Stomach (tissue), 9 donors: ENCODE measurements around the gene CD101. TPM values are rescaled to one million over a fixed set of nuclear protein-coding genes. Genes with fewer than 3 reads are reported as not detected.

Experiments used
- DNase-seq, 2 donors: peaks; one replicate each; pipeline versions ENCODE4 v3.0.0 to v3.0.0-alpha.2; 2013 to 2019
- H3K27ac ChIP-seq, 5 donors: fragments of 200-600 bp in 4 of 5; sonication (generic) in 4 of 5; one replicate each; pipeline ENCODE4 v1.5.1; 2013 to 2019; ENCODE audit warnings: mild to moderate bottlenecking in 1 of 5, moderate library complexity in 1 of 5
- H3K27me3 ChIP-seq, 3 donors: fragments of 200-600 bp; sonication (generic); one replicate each; pipeline ENCODE4 v1.5.1; 2017 to 2019; ENCODE audit warnings: mixed run types in 1 of 3
- H3K36me3 ChIP-seq, 4 donors: fragments of 200-600 bp; sonication (generic); 1 replicate in 3 of 4; 2 replicates in 1 of 4; pipeline ENCODE4 v1.5.1; 2016 to 2019
- H3K4me1 ChIP-seq, 4 donors: fragments of 200-600 bp; sonication (generic); one replicate each; pipeline ENCODE4 v1.5.1; 2016 to 2019
- H3K4me3 ChIP-seq, 4 donors: fragments of 200-600 bp; sonication (generic) in 3 of 4; one replicate each; pipeline ENCODE4 v1.5.1; 2016 to 2019; ENCODE audit warnings: mild to moderate bottlenecking in 1 of 4
- H3K9me3 ChIP-seq, 4 donors: fragments of 200-600 bp; sonication (generic); one replicate each; pipeline ENCODE4 v1.5.1; 2016 to 2019
- EP300 ChIP-seq: sonication (generic); formaldehyde crosslinking; IDR thresholded peaks from one replicate; pipeline ENCODE4 v1.6.1; 2017; ENCODE audit warnings: antibody characterized with exemption
- POLR2A ChIP-seq, 4 donors: fragments of 450-650 bp; IDR thresholded peaks; one replicate each; pipeline ENCODE4 v1.6.1; 2016; ENCODE audit warnings: antibody characterized with exemption in 4 of 4, control low read depth in 2 of 4, mild to moderate bottlenecking in 1 of 4, moderate library complexity in 1 of 4
- POLR2AphosphoS5 ChIP-seq, 3 donors: sonication (generic); formaldehyde crosslinking; IDR thresholded peaks; one replicate each; pipeline ENCODE4 v1.6.1; 2016; ENCODE audit warnings: antibody characterized with exemption in 3 of 3
- WGBS, 5 donors: extraction: QIAGEN DNeasy Blood & Tissue Kit in 3 of 5; methylation state at CpG; one replicate each; pipeline versions ENCODE4 v1.1.5 to v1.1.7; 2013 to 2018; 5-methylcytosine and 5-hydroxymethylcytosine counted together
- intact Hi-C: fragments of 100-400 bp; cut with DNase I; formaldehyde crosslinking; loops from one replicate; pipeline ENCODE4 v1.15.1; 2023; ENCODE audit warnings: low total_unique reads
- polyA plus RNA-seq, 3 donors: library from polyadenylated mRNA; stranded (reverse); fragments of 200-250 nt; gene quantifications; one replicate each; pipeline ENCODE4 v1.2.3, GENCODE V29; 2013
- total RNA-seq, 5 donors: library from RNA; depleted of rRNA; stranded (reverse); fragments of >200 nt; gene quantifications; one replicate each; pipeline versions ENCODE4 v1.1.0 to v1.2.3, GENCODE V29; 2014 to 2016
- TF ChIP-seq, protein P1 (sequence below), 7 experiments: fragments of 450-650 bp in 4 of 7; fragments of 200-600 bp in 3 of 7; sonication (generic) in 3 of 7; IDR thresholded peaks; one replicate each; pipeline ENCODE4 v1.5.1; 2016 to 2019; ENCODE audit warnings: antibody characterized with exemption in 7 of 7, control low read depth in 2 of 7, mild to moderate bottlenecking in 1 of 7
- donor health status: healthy with polysubstance abuse.
- donor health status: Bipolar disorder and iron deficiency.
- donor health status: healthy.

The CD101 gene
- total and polyA plus RNA-seq, 8 donors, result 0.45 to 8.8 (median 1.8) TPM; not detected in 2

GRCh38 chr1:116957646-116958045 is 43.9 kb upstream of the CD101 start:
- TF ChIP-seq EP300, result no peak
- TF ChIP-seq POLR2AphosphoS5 (IDR thresholded peaks at IDR 0.05), result no peak
- TF ChIP-seq, protein P1, sequence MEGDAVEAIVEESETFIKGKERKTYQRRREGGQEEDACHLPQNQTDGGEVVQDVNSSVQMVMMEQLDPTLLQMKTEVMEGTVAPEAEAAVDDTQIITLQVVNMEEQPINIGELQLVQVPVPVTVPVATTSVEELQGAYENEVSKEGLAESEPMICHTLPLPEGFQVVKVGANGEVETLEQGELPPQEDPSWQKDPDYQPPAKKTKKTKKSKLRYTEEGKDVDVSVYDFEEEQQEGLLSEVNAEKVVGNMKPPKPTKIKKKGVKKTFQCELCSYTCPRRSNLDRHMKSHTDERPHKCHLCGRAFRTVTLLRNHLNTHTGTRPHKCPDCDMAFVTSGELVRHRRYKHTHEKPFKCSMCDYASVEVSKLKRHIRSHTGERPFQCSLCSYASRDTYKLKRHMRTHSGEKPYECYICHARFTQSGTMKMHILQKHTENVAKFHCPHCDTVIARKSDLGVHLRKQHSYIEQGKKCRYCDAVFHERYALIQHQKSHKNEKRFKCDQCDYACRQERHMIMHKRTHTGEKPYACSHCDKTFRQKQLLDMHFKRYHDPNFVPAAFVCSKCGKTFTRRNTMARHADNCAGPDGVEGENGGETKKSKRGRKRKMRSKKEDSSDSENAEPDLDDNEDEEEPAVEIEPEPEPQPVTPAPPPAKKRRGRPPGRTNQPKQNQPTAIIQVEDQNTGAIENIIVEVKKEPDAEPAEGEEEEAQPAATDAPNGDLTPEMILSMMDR (IDR thresholded peaks at IDR 0.05), result no peak
- no peak for TF ChIP-seq POLR2A (IDR thresholded peaks at IDR 0.05)
- Histone ChIP-seq H3K36me3 (peaks cover 0 to 25% (median 19%) of the 10 kb centered on the region in 4 donors), H3K4me1 (peaks cover 0 to 16% (median 0%) of the 10 kb centered on the region in 4 donors), H3K9me3 (no peaks in the 10 kb centered on the region), H3K4me3 (no peak overlapping the region), H3K27ac (no peak overlapping the region), H3K27me3 (no peaks in the 10 kb centered on the region)
- intact Hi-C loops, result no loop called here
- WGBS, 5 donors, result 92 to 95% (median 94%) methylated on average over 4 of the region's 4 CpGs
- no peak for DNase-seq

GRCh38 chr1:116958110-116958509 is 43.5 kb upstream of the CD101 start:
- H3K4me3 ChIP-seq, result no peak overlapping the region
- intact Hi-C loops, result no loop called here
- H3K36me3 ChIP-seq, result peaks cover 0 to 30% (median 23%) of the 10 kb centered on the region in 4 donors
- WGBS, 5 donors, result 84 to 94% (median 89%) methylated on average over 4 of the region's 4 CpGs
- no peak for DNase-seq
- no peaks in the 10 kb centered on the region for H3K27me3 ChIP-seq
- no peaks in the 10 kb centered on the region for H3K9me3 ChIP-seq
- peaks cover 0 to 17% (median 0%) of the 10 kb centered on the region in 4 donors for H3K4me1 ChIP-seq
- H3K27ac ChIP-seq, result no peak overlapping the region
- TF ChIP-seq EP300, result no peak
- TF ChIP-seq POLR2A (IDR thresholded peaks at IDR 0.05), result no peak
- TF ChIP-seq POLR2AphosphoS5 (IDR thresholded peaks at IDR 0.05), result no peak
- TF ChIP-seq, protein P1 (IDR thresholded peaks at IDR 0.05), result no peak

DNA sequence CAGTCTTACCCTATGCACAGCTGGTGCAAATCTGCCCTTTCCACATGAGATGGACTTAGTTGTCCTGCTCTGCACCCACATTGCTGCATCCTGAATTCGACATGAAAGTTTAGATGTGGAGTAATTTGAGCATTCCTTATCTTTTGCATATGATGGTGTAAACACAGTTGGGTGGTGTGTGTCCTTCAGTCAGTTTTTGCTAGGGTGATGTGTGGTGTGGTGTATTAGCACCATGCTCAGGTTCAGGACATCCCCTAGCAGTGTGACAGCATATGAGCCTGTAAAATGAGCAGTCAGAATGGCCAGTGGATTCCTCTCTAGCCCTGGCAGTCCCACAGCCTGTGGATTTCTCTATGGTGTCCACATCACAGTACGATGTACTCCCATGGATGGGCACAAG is 42.6 kb upstream of the CD101 start:
- peaks cover 0 to 38% (median 29%) of the 10 kb centered on the region in 4 donors for H3K36me3 ChIP-seq
- DNase-seq, result no peak
- WGBS, 5 donors, result 60 to 85% (median 80%) methylated on average over 2 of the region's 2 CpGs
- H3K4me1 ChIP-seq, result peaks cover 0 to 15% (median 0%) of the 10 kb centered on the region in 4 donors
- H3K27me3 ChIP-seq, result no peaks in the 10 kb centered on the region
- TF ChIP-seq POLR2AphosphoS5 (IDR thresholded peaks at IDR 0.05) (no peak), EP300 (no peak), POLR2A (IDR thresholded peaks at IDR 0.05) (no peak)
- TF ChIP-seq, protein P1 (IDR thresholded peaks at IDR 0.05), result no peak
- no peak overlapping the region for H3K4me3 ChIP-seq
- H3K9me3 ChIP-seq, result no peaks in the 10 kb centered on the region
- intact Hi-C loops, result no loop called here
- no peak overlapping the region for H3K27ac ChIP-seq

GRCh38 chr1:116961606-116962005 is 40.0 kb upstream of the CD101 start:
- Histone ChIP-seq H3K4me1 (peaks cover 0 to 3% (median 0%) of the 10 kb centered on the region in 4 donors), H3K27me3 (no peaks in the 10 kb centered on the region), H3K27ac (no peak overlapping the region), H3K4me3 (no peak overlapping the region), H3K36me3 (peaks cover 0 to 64% (median 48%) of the 10 kb centered on the region in 4 donors), H3K9me3 (no peaks in the 10 kb centered on the region)
- DNase-seq, result no peak
- 84 to 94% (median 91%) methylated on average over 6 of the region's 6 CpGs for WGBS, 5 donors
- intact Hi-C loops, result no loop called here
- TF ChIP-seq EP300 (no peak), POLR2A (IDR thresholded peaks at IDR 0.05) (no peak), POLR2AphosphoS5 (IDR thresholded peaks at IDR 0.05) (no peak)

- intact Hi-C loops, result no loop called here
- WGBS, 5 donors, result 62 to 80% (median 78%) methylated on average over 4 of the region's 4 CpGs
- peaks cover 0 to 78% (median 61%) of the 10 kb centered on the region in 4 donors for H3K36me3 ChIP-seq
- no peaks in the 10 kb centered on the region for H3K9me3 ChIP-seq
- no peak overlapping the region for H3K4me3 ChIP-seq
- no peak overlapping the region for H3K27ac ChIP-seq
- no peak for DNase-seq
- peaks cover 0 to 3% (median 0%) of the 10 kb centered on the region in 4 donors for H3K4me1 ChIP-seq
- no peaks in the 10 kb centered on the region for H3K27me3 ChIP-seq
- TF ChIP-seq EP300 (no peak), POLR2A (IDR thresholded peaks at IDR 0.05) (no peak), POLR2AphosphoS5 (IDR thresholded peaks at IDR 0.05) (no peak)
- TF ChIP-seq, protein P1 (IDR thresholded peaks at IDR 0.05), result no peak
These were observed 38.4 kb upstream of the CD101 start for GRCh38 chr1:116962987-116963639.
